GM18861 (cell line): ENCODE data around the gene RRP9.

Experiments
- ATAC-seq: cut with Tn5 transposase; IDR thresholded peaks from one replicate; pipeline ENCODE4 v1.9.1; 2021; ENCODE audit not compliant: unreplicated experiment

Gene RRP9

DNA sequence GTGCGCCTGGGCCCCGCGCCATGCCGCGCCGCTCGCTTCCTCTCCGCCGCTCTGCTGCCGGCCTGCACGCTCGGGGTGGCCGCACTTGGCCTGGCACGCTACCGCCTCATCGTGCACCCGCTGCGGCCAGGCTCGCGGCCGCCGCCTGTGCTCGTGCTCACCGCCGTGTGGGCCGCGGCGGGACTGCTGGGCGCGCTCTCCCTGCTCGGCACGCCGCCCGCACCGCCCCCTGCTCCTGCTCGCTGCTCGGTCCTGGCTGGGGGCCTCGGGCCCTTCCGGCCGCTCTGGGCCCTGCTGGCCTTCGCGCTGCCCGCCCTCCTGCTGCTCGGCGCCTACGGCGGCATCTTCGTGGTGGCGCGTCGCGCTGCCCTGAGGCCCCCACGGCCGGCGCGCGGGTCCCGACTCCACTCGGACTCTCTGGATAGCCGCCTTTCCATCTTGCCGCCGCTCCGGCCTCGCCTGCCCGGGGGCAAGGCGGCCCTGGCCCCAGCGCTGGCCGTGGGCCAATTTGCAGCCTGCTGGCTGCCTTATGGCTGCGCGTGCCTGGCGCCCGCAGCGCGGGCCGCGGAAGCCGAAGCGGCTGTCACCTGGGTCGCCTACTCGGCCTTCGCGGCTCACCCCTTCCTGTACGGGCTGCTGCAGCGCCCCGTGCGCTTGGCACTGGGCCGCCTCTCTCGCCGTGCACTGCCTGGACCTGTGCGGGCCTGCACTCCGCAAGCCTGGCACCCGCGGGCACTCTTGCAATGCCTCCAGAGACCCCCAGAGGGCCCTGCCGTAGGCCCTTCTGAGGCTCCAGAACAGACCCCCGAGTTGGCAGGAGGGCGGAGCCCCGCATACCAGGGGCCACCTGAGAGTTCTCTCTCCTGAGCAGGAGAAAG is 14.4 kb upstream of the RRP9 start:
- ATAC-seq = no peak

DNA sequence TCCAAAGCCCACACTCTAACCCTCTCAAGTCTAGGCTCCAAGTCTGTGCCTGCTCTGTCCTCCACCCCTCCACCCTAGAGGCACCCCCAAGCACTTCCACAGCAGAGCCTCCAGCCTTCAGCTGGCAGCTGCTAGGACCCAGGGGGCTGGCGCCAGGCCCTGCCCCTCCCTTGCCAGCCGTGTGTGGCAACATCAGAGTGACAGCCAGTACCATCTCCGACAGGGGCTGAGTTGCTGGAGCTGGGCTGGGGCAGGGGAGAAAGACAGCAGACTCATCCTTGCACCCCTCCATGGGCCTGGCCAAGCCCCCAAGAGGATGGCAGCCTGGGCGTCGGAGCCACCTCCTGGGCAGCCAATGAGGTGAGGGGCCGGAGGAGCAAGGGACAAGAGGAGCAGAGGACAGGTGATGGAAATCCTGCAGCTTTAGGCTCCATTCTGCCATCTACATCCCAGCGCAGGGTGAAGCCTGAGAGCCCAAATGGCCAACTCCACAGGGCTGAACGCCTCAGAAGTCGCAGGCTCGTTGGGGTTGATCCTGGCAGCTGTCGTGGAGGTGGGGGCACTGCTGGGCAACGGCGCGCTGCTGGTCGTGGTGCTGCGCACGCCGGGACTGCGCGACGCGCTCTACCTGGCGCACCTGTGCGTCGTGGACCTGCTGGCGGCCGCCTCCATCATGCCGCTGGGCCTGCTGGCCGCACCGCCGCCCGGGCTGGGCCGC is 13.6 kb upstream of the RRP9 start, which contains the start of gene GPR62:
GPR62 (plus strand) TSS at position 207 of the 718 bp plus-strand sequence; CDS start at position 479, 272 bp downstream.
- no peak for ATAC-seq

DNA sequence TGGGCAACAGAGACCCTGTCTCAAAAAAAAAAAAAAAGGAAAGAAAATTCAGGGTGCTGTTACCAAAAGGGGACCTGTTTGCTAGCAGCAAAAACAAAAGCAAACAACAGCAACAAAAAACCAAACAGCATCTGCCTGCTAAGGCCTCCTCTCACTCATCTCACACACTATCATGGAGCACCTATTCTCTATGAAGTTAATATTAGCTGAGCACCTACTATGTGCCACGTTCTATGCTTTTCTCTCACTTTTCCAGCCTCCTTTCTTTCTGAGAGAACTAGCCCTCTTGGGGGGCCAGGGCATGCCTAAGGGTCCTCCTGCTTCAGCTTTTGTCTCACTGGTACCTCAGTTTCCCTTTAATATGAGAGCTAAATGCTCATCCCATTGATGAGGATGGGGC is 13.0 kb upstream of the RRP9 start:
- no peak for ATAC-seq

DNA sequence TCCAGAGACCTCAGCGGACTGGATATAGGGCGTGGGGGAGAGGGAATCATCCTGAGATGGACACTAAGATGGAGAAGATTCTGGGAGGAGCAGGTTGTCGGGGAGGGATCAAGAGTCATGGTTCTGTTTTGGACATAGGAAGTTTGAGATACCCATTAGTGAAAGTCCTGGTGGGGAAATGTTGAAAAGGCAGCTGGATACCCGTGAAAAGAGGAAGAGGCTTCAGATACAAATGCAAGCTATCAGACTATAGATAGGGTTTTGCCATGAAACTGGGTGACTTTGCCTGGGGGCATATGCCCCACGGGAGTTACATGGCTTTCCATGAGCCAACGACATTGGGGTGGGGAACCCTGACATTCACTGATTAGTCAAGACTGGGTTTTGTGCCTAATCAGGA is 12.4 kb upstream of the RRP9 start:
- no peak for ATAC-seq

DNA sequence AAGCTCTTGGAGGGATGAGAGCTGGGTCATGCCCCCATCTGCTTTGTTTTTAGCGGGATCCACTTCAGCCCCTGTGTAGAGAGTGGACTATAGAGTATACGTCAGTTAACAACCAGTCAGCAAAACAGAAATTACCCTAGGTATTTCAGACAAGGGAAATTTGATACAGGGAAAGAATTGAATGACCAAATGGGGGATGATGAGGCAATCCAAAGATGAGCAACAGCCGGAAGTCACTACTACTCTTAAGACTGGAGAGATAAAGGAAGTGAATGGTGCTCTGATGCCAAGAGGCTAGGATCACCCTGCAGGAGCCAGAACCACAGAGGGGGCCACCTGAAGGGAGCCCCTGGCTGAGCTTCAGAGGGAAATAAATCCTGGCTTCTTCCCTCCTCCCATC is 11.7 kb upstream of the RRP9 start:
- no peak for ATAC-seq

DNA sequence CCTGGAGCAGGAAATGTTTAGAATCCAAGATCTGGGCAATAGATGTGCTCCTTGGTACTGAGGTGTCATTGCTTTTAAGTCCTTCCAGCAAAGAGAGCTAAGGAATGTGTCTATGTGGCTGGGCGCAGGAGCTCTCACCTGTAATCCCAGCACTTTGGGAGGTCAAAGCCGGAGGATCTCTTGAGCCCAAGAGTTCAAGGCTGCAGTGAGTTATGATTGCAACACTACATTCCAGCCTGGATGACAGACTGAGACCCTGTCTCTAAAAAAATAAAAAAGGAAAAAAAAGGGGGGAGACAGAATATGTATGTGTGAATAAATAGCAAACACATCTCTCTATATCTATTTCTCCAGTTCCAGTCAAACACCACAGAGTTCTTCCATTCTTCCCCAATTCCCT is 9.2 kb upstream of the RRP9 start:
- ATAC-seq = no peak

DNA sequence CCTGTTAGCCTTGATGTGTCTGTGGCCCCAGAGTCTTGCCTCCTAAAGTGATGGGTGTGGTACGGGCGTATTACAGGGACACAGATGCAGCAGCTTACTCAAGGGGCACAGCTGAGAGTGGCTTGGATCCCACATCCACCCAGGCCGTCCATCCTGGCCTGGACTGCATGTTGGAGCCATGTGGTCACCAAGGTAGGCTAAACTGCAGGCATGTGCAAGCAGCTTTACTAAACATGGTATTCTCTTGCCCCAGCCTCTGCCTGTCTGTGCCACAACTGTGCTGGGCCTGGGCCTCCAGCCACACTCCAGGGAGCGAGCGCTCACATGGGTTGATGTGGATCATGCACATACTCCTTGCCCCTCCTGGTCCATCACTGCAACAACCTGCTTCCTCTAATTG is 7.4 kb upstream of the RRP9 start:
- ATAC-seq = no peak

DNA sequence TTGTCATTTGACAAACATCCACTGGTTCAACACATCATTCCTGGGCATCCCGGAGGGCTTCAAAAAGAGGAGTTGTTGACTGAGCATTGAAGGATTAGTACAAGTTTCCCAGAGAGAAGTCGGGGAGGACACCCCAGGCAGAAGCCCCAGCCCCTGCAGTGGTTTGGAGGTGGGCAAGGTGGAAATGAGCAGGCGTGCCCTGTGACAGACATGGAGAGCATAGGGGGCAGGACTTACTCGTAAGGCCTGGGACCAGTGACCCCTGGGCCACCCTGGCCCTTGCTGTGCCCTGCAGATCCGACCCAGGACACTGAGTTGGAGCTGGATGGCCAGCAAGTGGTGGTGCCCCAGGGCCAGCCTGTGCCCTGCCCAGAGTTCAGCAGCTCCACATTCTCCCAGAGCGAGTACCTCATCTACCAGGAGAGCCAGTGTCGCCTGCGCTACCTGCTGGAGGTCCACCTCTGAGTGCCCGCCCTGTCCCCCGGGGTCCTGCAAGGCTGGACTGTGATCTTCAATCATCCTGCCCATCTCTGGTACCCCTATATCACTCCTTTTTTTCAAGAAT is 6.4 kb upstream of the RRP9 start:
- ATAC-seq = no peak

DNA sequence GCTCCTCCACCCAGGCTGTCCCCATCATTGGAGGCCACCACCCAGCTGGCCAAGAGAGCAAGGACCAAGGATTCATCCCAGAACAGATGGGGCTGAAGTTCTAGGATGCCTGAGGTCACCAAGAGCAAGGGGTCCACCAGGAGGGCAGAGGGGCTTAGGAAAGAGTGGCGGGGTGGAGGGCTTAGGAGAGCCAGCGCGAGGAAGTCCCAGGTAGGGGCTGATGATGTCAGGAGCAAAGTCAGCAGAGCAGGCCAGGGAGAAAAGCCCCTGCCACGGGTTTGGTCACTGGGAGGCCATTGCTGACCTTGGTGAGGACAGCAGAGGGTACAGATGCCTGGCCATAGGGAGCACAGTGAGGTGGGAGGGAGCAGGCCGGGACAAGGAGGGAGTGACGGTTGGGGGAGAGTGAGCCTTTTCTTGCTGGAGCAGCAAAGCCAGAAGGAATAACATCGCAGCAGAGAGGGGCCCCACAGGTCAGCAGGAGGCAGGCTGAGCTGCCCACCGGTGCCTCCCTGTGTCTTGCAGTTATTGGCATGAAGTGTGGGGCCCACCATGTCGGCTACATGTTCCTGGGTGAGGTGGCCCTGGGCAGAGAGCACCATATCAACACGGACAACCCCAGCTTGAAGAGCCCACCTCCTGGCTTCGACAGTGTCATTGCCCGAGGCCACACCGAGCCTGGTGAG is 5.7 kb upstream of the RRP9 start:
- no peak for ATAC-seq

DNA sequence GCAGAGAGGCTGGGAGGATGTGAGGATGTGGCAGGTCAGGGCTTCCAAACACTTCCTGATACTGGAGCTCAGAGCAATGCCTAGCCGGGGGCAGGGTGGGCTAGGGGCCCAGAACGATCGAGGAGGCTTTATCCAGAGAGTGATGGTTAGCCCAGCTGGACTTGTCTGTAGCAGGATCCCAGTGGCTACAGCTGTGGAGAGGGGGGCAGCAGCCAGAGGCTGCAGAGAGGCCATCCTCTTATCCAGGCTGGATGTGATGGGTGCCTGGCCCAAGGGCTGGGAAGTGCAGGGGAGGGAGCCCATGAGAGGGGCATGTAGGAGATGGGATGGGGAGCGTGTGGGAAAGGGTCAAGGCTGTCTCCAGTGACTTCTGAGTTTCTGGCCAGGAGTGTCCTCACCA is 5.1 kb upstream of the RRP9 start:
- no peak for ATAC-seq

DNA sequence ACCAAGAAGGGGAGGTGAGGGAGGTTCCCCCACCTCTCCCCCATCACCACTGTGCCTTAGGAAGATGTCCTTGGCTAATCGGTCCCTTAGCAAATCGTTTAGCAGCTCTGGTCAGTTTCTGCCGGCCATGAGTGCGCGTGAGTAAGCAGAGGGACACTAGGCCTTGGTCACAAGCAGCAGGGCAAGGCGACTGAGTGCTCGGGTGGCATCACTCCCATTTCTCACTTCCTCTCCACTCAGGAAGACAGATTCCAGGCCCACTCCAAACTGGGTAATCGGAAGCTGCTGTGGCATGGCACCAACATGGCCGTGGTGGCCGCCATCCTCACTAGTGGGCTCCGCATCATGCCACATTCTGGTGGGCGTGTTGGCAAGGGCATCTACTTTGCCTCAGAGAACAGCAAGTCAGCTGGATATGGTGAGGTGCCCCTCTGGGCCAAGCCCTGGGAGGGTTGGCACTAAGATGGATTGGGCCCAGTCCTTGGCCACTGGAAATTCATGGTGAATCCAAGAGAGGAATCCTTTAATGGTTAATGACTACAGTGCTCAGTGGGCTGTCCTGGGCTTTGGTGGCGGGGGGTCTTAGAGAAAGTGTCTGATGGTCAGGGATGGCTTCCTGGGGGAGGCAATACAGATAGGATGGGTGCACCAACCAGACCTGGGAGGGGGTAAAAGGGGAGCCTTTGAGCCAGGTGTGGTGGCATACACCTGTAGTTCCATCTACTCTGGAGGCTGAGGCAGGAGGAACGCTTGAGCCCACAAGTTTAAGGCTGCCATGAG is 4.4 kb upstream of the RRP9 start:
- no peak for ATAC-seq

DNA sequence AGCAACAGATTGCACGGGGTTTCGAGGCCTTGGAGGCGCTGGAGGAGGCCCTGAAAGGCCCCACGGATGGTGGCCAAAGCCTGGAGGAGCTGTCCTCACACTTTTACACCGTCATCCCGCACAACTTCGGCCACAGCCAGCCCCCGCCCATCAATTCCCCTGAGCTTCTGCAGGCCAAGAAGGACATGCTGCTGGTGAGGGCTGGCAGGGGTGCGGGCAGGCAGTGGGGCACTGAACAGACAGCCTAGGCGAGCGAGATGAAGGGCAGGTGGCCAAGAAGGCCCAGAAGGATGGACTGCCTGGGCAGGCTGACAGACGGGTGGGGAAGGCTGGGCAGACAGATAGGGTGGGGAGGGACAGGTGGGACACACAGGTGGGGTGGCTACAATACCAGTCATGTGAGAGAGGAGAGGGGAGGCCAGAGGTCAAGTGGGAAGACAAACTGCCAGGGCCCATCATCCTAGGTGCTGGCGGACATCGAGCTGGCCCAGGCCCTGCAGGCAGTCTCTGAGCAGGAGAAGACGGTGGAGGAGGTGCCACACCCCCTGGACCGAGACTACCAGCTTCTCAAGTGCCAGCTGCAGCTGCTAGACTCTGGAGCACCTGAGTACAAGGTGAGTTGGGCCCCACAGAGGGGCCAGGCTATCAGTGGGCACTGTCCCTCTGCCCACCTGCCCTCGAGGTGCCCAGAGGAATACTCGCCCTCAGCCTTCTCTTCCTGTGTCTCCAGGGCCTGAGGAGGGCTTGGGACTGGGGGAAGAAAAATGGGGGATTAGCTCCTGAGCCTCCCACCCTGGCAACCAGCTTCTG is 3.5 kb upstream of the RRP9 start:
- ATAC-seq = no peak

DNA sequence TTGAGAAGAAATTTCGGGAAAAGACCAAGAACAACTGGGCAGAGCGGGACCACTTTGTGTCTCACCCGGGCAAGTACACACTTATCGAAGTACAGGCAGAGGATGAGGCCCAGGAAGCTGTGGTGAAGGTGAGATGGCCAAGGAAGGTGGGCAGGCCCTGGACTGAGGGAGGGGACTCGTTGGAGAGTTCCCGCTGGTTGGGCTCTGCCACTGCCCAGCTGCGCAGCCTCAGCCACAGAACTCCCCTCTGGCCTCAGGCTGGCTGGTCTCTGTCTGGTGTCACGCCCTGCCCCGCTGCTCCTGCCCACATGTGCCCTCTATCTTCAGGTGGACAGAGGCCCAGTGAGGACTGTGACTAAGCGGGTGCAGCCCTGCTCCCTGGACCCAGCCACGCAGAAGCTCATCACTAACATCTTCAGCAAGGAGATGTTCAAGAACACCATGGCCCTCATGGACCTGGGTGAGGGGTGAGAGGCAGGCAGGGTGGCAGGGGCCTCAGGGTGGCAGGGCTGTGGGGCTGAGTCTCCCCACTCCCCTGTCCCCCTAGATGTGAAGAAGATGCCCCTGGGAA is 2.8 kb upstream of the RRP9 start:
- ATAC-seq = no peak

DNA sequence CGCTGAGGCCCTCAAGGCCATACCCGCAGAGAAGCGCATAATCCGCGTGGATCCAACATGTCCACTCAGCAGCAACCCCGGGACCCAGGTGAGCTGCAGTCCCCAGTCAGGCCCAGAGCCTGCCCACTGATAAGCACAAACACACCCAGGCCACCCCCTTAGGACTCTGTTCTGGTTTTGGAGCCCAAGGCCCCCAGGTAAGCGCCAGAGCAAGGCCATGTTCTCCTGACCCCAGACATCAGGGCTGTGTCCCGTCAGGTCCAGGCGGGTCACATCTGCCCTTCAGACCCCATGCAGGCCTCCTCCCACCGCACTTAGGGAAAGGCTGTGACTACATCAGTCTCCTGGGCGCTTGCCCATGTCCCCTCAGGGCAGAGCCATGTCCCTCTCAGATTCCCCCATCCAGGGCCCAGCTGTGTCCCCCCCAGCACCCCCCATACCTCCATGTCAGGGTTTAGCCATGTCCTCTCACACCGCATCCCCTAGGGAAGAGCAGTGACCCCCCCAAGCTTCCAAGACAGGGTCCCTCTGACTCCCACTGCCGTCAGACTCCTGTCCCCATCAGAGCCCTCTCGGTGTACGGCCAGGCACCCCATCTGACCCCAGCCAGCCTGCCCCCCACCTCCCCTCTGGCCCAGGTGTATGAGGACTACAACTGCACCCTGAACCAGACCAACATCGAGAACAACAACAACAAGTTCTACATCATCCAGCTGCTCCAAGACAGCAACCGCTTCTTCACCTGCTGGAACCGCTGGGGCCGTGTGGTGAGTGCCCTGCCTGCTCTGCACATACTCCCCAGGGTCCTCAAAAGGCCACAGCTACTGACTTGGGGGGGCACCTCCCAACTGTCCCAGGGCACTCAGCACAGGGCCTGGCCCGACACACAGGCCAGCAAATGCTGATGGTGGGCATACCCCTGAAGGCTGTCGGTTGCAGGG is 2.0 kb upstream of the RRP9 start:
- ATAC-seq = no peak

DNA sequence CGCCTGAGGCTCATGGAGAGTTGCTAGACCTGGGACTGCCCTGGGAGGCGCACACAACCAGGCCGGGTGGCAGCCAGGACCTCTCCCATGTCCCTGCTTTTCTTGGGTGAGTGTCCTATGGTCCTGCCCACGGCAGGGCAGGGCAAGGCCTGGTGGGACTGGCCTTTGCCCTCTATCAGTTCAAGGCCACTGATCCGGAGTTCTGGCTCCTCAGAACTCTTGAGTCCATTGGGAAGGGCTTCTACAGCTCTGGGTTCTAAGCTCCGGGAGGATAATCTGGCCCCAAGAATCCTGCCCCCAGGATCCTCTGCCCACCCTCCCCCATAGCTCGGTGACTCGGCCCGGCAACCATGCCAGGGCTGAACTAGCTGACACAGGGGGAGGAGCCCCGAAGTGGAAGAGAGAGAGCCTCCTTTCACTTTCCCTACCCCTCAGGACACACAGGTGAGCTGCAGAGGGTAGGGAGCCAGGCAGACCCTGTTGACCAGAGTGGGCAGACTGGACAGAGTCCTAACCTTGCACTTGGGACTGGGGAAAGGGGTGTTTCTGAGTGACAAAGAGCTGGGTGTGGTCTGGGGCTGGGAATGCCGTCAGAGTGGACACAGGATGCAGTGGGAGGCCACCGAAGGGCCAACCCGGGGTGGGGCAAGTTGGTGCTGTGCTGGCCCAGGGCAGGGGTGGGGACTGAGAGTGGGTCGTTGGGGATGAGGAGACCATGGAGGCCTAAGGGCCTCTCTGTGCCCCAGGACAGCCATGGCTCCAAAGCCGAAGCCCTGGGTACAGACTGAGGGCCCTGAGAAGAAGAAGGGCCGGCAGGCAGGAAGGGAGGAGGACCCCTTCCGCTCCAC is 1.1 kb upstream of the RRP9 start:
- no peak for ATAC-seq

DNA sequence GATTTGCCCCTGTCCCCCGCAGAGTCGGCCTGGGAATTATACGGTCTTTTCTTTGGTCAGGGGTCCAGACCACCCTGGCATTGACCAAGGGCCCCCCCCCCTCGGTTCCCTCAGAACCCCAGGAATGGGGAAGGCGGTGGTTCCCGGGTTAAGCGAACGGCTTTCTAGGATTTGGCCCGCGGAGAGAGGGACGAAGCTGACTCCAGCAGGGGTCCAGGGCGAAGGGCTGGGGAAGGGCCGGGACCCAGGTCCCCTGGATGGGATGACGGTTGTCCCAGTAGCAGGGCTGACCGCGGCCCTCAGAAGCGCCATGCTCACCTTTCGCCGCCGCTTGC is 274 bp downstream of the RRP9 start:
- ATAC-seq = no peak

DNA sequence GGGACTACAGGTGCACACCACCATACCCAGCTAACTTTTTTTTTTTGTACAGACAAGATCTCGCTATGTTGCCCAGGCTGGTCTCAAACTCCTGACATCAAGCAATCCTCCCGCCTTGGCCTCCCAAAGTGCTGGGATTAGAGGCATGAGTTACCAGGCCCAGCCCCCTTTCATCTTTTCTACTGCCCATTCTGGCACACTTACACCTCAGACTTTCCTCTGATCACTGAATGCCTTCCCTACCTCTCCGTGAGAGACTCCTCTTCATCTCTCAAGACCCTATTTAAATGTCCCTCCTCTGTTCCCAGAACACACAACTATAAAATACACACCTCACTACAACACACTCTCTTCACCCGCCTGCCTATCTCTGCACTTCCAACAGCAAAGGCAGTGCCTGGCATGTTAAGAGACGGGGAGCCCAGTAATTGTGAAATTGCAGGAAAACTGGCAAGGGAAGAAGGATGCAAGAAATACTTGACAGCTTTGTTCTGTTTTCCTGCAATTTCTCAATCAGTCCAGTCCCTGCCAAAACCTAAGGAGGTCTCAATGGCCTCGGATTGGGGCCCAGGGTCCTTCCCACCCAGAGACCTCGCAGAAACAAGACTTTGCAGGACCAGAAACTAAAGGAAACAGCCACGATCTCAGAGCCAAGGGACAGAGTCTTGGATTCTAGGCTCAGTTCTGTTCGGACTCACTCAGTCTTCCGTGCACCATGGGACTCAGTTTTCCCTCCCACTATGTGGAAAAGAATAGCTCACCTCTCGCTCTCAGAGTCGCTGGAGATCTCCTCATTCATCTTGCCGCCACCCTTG is 849 bp downstream of the RRP9 start:
- ATAC-seq = no peak
